ENCODE data around the gene SPATA2.

GRCh38 chr20:49894073-49894470 lies 21.3 kb downstream of the SPATA2 start:
- TF ChIP-seq CTCF (IDR thresholded peaks at IDR 0.05) = no peak
- TF ChIP-seq POLR2AphosphoS5 (IDR thresholded peaks at IDR 0.05) = no peak
